ENCODE data around the gene DNAJC30.
"Not testable (repeated sequence)": the region's sequence is repeated elsewhere in the genome, so short reads cannot be mapped to it uniquely, and the experiment has no call there.

DNAJC30 gene

GRCh38 chr7:73683788-73684693 lies 788 bp upstream of the DNAJC30 start:
- in situ Hi-C loops (cut with MboI; ENCODE audit: low sequenced_read_pairs): no loop called here

GRCh38 chr7:73682745-73683055 lies 553 bp downstream of the DNAJC30 start:
- in situ Hi-C loops (cut with MboI; ENCODE audit: low sequenced_read_pairs): no loop called here

GRCh38 chr7:73681031-73681430 lies 2.2 kb downstream of the DNAJC30 start:
- in situ Hi-C loops (cut with MboI; ENCODE audit: low sequenced_read_pairs): no loop called here

GRCh38 chr7:73680501-73680900 lies 2.8 kb downstream of the DNAJC30 start:
- in situ Hi-C loops (cut with MboI; ENCODE audit: low sequenced_read_pairs): no loop called here

GRCh38 chr7:73679709-73680108 lies 3.5 kb downstream of the DNAJC30 start:
- in situ Hi-C loops (cut with MboI; ENCODE audit: low sequenced_read_pairs): no loop called here

- in situ Hi-C loops (cut with MboI; ENCODE audit: low sequenced_read_pairs): no loop called here
These were observed 4.4 kb downstream of the DNAJC30 start for GRCh38 chr7:73678862-73679261.

GRCh38 chr7:73676062-73676461 lies 7.2 kb downstream of the DNAJC30 start:
- in situ Hi-C loops (cut with MboI; ENCODE audit: low sequenced_read_pairs): not testable (repeated sequence)

- in situ Hi-C loops (cut with MboI; ENCODE audit: low sequenced_read_pairs): no loop called here
These were observed 8.7 kb downstream of the DNAJC30 start for GRCh38 chr7:73674468-73675124.

- in situ Hi-C loops (cut with MboI; ENCODE audit: low sequenced_read_pairs): no loop called here
These were observed 11.3 kb downstream of the DNAJC30 start for GRCh38 chr7:73671857-73672445.

- in situ Hi-C loops (cut with MboI; ENCODE audit: low sequenced_read_pairs): no loop called here
These were observed 12.0 kb downstream of the DNAJC30 start for GRCh38 chr7:73671322-73671661.

GRCh38 chr7:73669858-73670385 lies 13.3 kb downstream of the DNAJC30 start:
- in situ Hi-C loops (cut with MboI; ENCODE audit: low sequenced_read_pairs): no loop called here

GRCh38 chr7:73669288-73669701 lies 14.0 kb downstream of the DNAJC30 start:
- in situ Hi-C loops (cut with MboI; ENCODE audit: low sequenced_read_pairs): no loop called here

GRCh38 chr7:73668886-73669230 lies 14.4 kb downstream of the DNAJC30 start:
- in situ Hi-C loops (cut with MboI; ENCODE audit: low sequenced_read_pairs): no loop called here

GRCh38 chr7:73668103-73668885 lies 15.0 kb downstream of the DNAJC30 start:
- in situ Hi-C loops (cut with MboI; ENCODE audit: low sequenced_read_pairs): no loop called here

GRCh38 chr7:73667344-73668102 lies 15.7 kb downstream of the DNAJC30 start, which contains the start of gene VPS37D:
Gene VPS37D, plus strand, starts transcription at chr7:73667831. Its CDS starts 128 bp downstream, at chr7:73667959.
- in situ Hi-C loops (cut with MboI; ENCODE audit: low sequenced_read_pairs): no loop called here

GRCh38 chr7:73663033-73663432 lies 20.2 kb downstream of the DNAJC30 start:
- in situ Hi-C loops (cut with MboI; ENCODE audit: low sequenced_read_pairs): no loop called here

GRCh38 chr7:73660594-73660993 lies 22.7 kb downstream of the DNAJC30 start:
- in situ Hi-C loops (cut with MboI; ENCODE audit: low sequenced_read_pairs): not testable (repeated sequence)

GRCh38 chr7:73659983-73660382 lies 23.3 kb downstream of the DNAJC30 start:
- in situ Hi-C loops (cut with MboI; ENCODE audit: low sequenced_read_pairs): no loop called here

GRCh38 chr7:73655309-73655708 lies 27.9 kb downstream of the DNAJC30 start:
- in situ Hi-C loops (cut with MboI; ENCODE audit: low sequenced_read_pairs): not testable (repeated sequence)

GRCh38 chr7:73652541-73652949 lies 30.7 kb downstream of the DNAJC30 start:
- in situ Hi-C loops (cut with MboI; ENCODE audit: low sequenced_read_pairs): no loop called here

All from HL-60/S4 treated with retinoic acid at 250 ng/mL for 4 days and 3 days (cell line).